Spleen (tissue), 7 donors: Measurements from ENCODE around the gene NEK3.

Source experiments
- CTCF ChIP-seq, 11 experiments: fragments of 200-600 bp in 7 of 11; fragments of 450-650 bp in 4 of 11; sonication (generic) in 4 of 11; IDR thresholded peaks in 8 of 11; conservative IDR thresholded peaks in 3 of 11; 1 replicate in 7 of 11; 2 replicates in 4 of 11; pipeline versions ENCODE4 v1.4.0 to v1.8.0; 2016 to 2021; ENCODE audit warnings: antibody characterized with exemption in 11 of 11, inconsistent platforms in 4 of 11, mild to moderate bottlenecking in 1 of 11
- POLR2A ChIP-seq, 3 donors: fragments of 450-650 bp; IDR thresholded peaks; one replicate each; pipeline ENCODE4 v1.5.1; 2017; ENCODE audit warnings: antibody characterized with exemption in 3 of 3, mild to moderate bottlenecking in 1 of 3
- POLR2AphosphoS5 ChIP-seq, 3 donors: sonication (generic); formaldehyde crosslinking; IDR thresholded peaks; one replicate each; pipeline ENCODE4 v1.5.1; 2017; ENCODE audit warnings: antibody characterized with exemption in 3 of 3
- donor health status: DM: no; HTN: no; CAD: no; lungs with moderate emphysema.
- donor health status: DM: no; HTN: no; CAD: no.
- donor health status: DM: no; HTN: no; CAD: no.

DNA sequence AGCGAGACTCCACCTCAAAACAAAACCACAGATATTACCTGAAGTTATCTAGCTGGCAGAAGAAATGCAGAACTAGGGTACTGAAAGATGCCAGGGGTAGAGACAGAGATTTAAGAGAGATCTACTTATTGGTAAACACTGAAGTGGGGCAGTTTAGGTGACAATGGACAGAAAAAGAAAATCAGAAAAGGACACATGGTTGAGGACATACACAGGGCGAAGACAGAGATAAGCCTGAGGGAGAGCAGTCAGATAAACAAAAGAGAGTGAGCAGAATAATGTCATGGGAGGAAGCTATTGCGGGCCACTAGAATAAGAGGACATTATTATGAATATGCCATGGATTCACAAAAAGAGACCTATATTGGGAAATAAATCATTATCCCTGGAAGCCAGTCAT lies 33.9 kb downstream of the NEK3 start:
- TF ChIP-seq CTCF (IDR thresholded peaks at IDR 0.05 in 8 of 11, conservative IDR thresholded peaks at IDR 0.05 in 3 of 11), result no peak
- TF ChIP-seq POLR2AphosphoS5 (IDR thresholded peaks at IDR 0.05), result no peak
- TF ChIP-seq POLR2A (IDR thresholded peaks at IDR 0.05), result no peak
